ENCODE results near the gene PTPRN. TPM values are rescaled to one million over a fixed set of nuclear protein-coding genes. Genes with fewer than 3 reads are reported as not detected.
A peak's percentile ranks its signal among the peaks of the same experiment; 100 is the strongest.

Gene PTPRN
- total RNA-seq, 1 donor = under 0.01 TPM

DNA sequence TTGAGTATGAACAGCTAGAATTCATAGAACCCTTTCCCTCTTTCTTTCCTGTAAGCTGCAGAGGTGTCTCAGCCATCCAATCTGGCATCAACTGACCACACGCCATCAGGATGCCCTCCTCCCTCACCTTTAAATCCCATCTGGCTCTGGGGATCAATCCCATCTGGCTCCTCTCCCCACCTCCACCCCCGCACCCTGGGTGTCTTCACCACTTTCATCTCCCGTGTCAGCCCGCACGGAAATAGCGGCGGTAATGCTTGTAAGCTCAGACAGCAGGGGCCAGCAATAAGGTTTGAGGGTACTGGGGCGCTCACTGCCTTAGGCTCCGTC, 56.7 kb downstream of the PTPRN start:
- H2AFZ ChIP-seq (ENCODE audit: low read length) = peak overlapping the region; percentile 76
- H4K20me1 ChIP-seq (ENCODE audit: insufficient read depth, low read length) = no peaks in the 10 kb centered on the region
- H3K4me3 ChIP-seq (ENCODE audit: insufficient read depth, low read length) = peak overlapping the region; percentile 80
- H3K27ac ChIP-seq (ENCODE audit: low read depth, low read length) = peak overlapping the region; percentile 52
- peak overlapping the region; percentile 93 for H3K4me2 ChIP-seq (ENCODE audit: insufficient read depth, low read length)
- peaks cover 5% of the 10 kb centered on the region for H3K79me2 ChIP-seq (ENCODE audit: insufficient read depth, low read length)
- H3K9me3 ChIP-seq (ENCODE audit: low read depth, low read length) = no peaks in the 10 kb centered on the region
- no peaks in the 10 kb centered on the region for H3K27me3 ChIP-seq (ENCODE audit: insufficient read depth, low read length)
- H3K4me1 ChIP-seq (ENCODE audit: insufficient read depth, low read length) = peaks cover 60% of the 10 kb centered on the region
- DNase-seq (ENCODE audit: insufficient read length, low spot score, missing footprints) = peak; percentile 79
- no peak for TF ChIP-seq CTCF (IDR thresholded peaks at IDR 0.05; ENCODE audit: extremely low read depth, low read depth, low read length)
- H3K36me3 ChIP-seq (ENCODE audit: insufficient read depth, low read length) = peaks cover 16% of the 10 kb centered on the region

- peaks cover 20% of the 10 kb centered on the region for H3K36me3 ChIP-seq (ENCODE audit: insufficient read depth, low read length)
- no peaks in the 10 kb centered on the region for H3K27me3 ChIP-seq (ENCODE audit: insufficient read depth, low read length)
- no peaks in the 10 kb centered on the region for H4K20me1 ChIP-seq (ENCODE audit: insufficient read depth, low read length)
- H2AFZ ChIP-seq (ENCODE audit: low read length) = no peak overlapping the region
- no peaks in the 10 kb centered on the region for H3K9me3 ChIP-seq (ENCODE audit: low read depth, low read length)
- peaks cover 10% of the 10 kb centered on the region for H3K79me2 ChIP-seq (ENCODE audit: insufficient read depth, low read length)
- TF ChIP-seq CTCF (IDR thresholded peaks at IDR 0.05; ENCODE audit: extremely low read depth, low read depth, low read length) = no peak
- H3K27ac ChIP-seq (ENCODE audit: low read depth, low read length) = peak overlapping the region; percentile 52
- H3K4me3 ChIP-seq (ENCODE audit: insufficient read depth, low read length) = peak overlapping the region; percentile 80
- H3K4me1 ChIP-seq (ENCODE audit: insufficient read depth, low read length) = peaks cover 60% of the 10 kb centered on the region
- no peak for DNase-seq (ENCODE audit: insufficient read length, low spot score, missing footprints)
- H3K4me2 ChIP-seq (ENCODE audit: insufficient read depth, low read length) = peak overlapping the region; percentile 93
Measured at GRCh38 chr2:219252084-219252483, 57.1 kb downstream of the PTPRN start.

- Histone ChIP-seq H3K36me3 (ENCODE audit: insufficient read depth, low read length) (peaks cover 23% of the 10 kb centered on the region), H3K27ac (ENCODE audit: low read depth, low read length) (peak overlapping the region; percentile 52), H3K27me3 (ENCODE audit: insufficient read depth, low read length) (no peaks in the 10 kb centered on the region), H2AFZ (ENCODE audit: low read length) (no peak overlapping the region), H3K4me3 (ENCODE audit: insufficient read depth, low read length) (peak overlapping the region; percentile 80), H3K9me3 (ENCODE audit: low read depth, low read length) (no peaks in the 10 kb centered on the region), H3K4me2 (ENCODE audit: insufficient read depth, low read length) (peak overlapping the region; percentile 93), H4K20me1 (ENCODE audit: insufficient read depth, low read length) (no peaks in the 10 kb centered on the region), H3K79me2 (ENCODE audit: insufficient read depth, low read length) (peaks cover 14% of the 10 kb centered on the region), H3K4me1 (ENCODE audit: insufficient read depth, low read length) (peaks cover 60% of the 10 kb centered on the region)
- DNase-seq (ENCODE audit: insufficient read length, low spot score, missing footprints) = peak; percentile 93
- no peak for TF ChIP-seq CTCF (IDR thresholded peaks at IDR 0.05; ENCODE audit: extremely low read depth, low read depth, low read length)
Measured at GRCh38 chr2:219251656-219252055, 57.5 kb downstream of the PTPRN start.

GRCh38 chr2:219250049-219250781, 59.0 kb downstream of the PTPRN start:
- Histone ChIP-seq H3K4me2 (ENCODE audit: insufficient read depth, low read length) (peak overlapping the region; percentile 66), H2AFZ (ENCODE audit: low read length) (no peak overlapping the region), H3K4me1 (ENCODE audit: insufficient read depth, low read length) (peaks cover 70% of the 10 kb centered on the region), H3K79me2 (ENCODE audit: insufficient read depth, low read length) (peaks cover 29% of the 10 kb centered on the region), H3K27me3 (ENCODE audit: insufficient read depth, low read length) (no peaks in the 10 kb centered on the region), H3K9me3 (ENCODE audit: low read depth, low read length) (no peaks in the 10 kb centered on the region), H4K20me1 (ENCODE audit: insufficient read depth, low read length) (no peaks in the 10 kb centered on the region), H3K36me3 (ENCODE audit: insufficient read depth, low read length) (peaks cover 23% of the 10 kb centered on the region), H3K27ac (ENCODE audit: low read depth, low read length) (peak overlapping the region; percentile 88), H3K4me3 (ENCODE audit: insufficient read depth, low read length) (peak overlapping the region; percentile 26)
- no peak for TF ChIP-seq CTCF (IDR thresholded peaks at IDR 0.05; ENCODE audit: extremely low read depth, low read depth, low read length)
- no peak for DNase-seq (ENCODE audit: insufficient read length, low spot score, missing footprints)

All from osteoblast (primary cell).